NCI-H526 treated with DMSO at 0.1 percent for 48 hours (cell line): ENCODE measurements around the gene PPP1R26.
"Not testable (repeated sequence)": the region's sequence is repeated elsewhere in the genome, so short reads cannot be mapped to it uniquely, and the experiment has no call there.

Experiments
- DNase-seq: peaks from one replicate; lab custom pipeline; 2025; lab: John Stamatoyannopoulos, UW

Gene PPP1R26, protein sequence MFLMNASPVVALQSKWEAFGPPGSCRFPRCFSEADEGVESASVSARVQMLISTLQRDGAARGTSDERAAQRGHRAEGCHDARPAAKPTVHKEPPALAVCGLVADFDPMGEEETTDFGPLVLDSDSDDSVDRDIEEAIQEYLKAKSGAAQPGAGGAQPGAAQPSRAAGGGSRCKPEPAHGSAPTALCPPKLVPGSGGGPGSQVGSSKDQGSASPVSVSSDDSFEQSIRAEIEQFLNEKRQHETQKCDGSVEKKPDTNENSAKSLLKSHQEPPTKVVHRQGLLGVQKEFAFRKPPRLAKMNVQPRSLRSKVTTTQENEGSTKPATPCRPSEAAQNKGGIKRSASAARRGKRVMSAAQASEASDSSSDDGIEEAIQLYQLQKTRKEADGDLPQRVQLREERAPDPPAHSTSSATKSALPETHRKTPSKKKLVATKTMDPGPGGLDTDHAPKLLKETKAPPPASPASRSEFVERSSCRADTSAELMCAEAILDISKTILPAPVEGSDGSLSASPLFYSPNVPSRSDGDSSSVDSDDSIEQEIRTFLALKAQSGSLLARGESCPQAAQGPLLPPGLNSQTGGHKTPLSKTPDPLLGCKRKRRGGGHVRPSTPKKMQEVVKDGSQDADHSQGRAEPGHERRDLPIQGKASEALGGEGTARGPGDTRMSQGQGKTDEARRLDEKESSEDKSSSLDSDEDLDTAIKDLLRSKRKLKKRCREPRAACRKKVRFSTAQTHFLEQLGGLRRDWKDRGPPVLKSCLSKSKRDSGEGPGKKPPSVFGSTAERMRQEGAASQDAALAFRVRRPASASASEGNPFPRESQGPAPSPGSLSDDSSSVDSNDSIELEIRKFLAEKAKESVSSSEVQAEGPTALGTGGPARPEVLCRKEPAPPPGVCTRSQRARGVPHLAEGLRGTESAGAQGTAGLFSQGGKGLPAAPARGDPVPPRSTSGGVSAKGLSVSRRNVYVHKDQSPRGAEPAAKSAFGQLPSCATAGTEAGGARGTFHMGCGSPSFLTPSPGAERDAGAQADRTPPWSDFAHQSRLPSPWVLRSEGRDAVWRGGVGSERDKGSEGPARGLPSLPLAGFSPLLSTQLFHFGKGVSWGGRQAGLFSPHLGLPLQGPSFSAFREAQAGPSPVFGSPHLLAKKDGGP (N-terminal part only)

DNA sequence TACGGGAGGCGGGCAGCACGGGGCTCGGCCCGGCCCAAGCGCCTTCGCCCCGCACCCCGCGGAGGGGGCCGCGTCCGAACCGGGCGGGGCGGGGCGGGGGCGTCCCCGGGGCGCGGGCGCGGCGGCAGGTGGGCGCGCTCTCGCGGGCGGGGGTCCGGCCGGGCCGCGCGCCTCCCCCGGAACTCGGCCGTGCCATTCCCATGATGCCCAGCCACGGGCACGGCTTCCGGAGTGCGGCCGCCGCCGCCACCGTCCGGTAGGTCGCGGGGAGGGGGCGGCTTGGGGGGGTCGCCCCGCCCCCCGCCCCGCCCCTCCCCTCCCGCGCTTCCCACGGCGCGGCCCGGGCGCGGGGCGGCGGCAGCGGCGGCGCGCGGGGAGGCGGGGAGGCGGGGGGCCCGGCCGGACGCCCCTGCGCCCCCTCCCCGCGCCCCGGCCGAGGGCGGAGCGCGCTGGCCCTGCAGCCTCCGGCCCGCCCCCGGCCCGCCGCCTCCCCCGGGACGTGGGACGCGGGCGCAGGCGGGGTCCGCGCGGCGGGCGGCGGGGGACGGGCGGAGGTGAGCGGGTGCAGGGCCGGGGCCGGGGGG is at the start of gene PPP1R26:
Gene PPP1R26 (plus strand): TSS at position 314 of the 584 bp plus-strand sequence. CDS start 4,729 bp downstream, outside the sequence.
- DNase-seq: no peak

- no peak for DNase-seq
These were observed 42.3 kb upstream of the PPP1R26 start for GRCh38 chr9:135437259-135437658.

DNA sequence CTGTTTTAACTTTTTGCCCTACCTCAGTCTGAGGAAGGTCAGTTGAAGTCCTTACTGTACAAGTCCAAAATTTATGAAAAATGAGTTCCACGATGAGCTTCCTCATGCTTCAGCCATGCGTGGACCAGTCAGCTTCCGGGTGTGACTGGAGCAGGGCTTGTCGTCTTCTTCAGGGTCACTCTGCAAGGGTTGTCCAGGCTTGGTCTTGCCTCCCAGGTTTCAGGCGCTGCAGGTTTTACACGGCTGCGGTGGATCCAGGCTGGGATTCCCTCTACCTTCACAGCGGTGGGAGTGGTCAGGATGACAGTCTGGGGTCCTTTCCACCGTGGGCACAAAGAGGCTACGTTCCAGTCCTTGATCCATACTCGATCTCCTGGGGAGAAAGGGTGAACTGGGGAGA is 41.9 kb upstream of the PPP1R26 start:
- DNase-seq: not testable (repeated sequence)

GRCh38 chr9:135438581-135439232 is 40.9 kb upstream of the PPP1R26 start:
- not testable (repeated sequence) for DNase-seq

DNA sequence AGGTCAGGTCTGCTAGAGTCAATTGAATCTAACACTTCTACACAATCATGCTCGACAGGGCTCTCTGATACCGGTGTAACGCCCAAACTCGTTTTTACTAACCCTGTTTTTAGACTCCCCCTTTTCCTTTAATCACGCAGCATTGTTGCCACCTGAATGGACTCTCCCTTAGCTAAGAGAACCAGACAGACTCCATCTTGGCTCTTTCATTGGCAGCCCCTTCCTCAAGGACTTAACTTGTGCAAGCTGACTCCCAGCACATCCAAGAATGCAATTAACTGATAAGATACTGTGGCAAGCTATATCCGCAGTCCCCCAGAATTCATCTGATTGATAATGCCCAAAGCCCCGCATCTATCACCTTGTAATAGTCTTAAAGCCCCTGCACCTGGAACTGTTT is 40.1 kb upstream of the PPP1R26 start:
- DNase-seq: not testable (repeated sequence)

DNA sequence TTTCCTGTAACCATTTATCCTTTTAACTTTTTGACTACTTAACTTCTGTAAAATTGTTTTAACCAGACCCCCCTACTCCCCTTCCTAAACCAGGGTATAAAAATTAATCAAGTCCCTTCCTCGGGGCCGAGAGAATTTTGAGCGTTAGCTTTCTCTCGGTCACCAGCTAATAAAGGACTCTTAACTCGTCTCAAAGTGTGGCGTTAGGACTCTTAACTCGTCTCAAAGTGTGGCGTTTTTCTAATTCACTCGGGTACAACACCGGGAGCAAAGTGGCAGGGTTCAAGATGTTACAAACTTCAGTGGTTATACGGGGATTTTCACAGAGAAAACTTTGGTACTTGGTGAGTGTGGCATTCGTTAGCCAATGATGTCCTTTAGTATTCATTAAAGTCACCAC is 39.7 kb upstream of the PPP1R26 start:
- no peak for DNase-seq

DNA sequence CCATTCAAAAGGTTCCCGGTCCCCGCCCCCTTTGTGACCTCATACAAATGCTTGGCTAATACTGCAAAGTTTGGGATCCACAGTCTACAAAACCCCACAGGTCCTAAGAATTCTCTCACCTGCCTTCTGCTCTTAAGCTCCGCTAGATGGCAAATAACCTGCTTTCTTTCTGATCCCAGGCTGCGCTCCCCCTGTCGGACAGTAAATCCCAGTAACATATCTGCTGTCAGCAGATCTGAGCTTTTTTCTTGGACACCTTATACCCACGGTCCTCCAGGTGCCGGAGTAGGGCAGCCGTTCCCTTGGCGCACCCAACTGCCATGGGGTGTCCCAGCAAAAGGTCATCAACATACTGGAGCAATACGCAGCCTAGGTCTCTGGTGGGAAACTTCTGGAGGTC is 39.0 kb upstream of the PPP1R26 start:
- no peak for DNase-seq

DNA sequence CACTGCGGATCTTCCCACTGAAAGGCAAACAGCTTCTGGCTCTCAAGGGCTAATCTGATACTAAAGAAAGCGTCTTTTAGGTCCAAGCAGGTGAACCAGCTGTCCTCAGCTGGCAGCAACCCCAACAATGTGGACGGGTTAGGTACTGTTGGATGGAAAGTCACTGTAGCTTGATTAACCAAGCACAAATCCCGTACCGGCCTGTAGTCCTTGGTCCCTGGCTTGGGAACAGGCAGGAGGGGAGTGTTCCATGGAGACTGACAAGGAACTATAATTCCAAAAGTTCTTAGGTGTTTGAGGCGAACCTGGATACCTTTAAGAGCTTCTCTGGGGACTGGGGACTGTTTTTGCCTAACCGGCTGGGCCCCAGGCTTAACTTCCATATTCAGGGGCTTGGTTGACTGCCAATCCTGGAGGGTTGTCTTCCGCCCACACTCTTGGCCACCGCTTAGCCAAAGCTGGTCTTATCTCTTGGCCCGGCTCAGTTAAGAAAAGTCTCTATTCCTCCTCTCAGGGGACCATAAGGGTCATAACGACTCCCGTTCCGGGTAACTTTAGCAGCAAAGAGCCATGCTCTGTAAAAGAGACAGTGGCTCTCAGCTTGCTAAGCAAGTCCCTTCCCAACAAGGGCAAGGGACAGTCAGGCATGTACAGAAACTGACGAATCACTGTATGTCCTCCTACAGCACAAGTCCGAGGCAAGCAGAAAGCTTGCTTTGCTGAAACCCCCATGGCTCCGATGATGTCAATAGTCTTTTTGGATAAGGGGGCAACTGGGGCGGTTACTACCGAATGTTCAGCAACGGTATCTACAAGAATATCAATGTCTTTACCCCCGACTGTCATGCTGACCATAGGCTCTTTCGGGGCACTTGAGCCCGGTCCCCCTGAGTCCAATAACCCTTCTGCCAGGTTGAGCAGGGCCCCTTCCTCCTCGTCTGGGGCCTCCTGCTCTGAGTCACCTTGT is 38.2 kb upstream of the PPP1R26 start:
- not testable (repeated sequence) for DNase-seq

DNA sequence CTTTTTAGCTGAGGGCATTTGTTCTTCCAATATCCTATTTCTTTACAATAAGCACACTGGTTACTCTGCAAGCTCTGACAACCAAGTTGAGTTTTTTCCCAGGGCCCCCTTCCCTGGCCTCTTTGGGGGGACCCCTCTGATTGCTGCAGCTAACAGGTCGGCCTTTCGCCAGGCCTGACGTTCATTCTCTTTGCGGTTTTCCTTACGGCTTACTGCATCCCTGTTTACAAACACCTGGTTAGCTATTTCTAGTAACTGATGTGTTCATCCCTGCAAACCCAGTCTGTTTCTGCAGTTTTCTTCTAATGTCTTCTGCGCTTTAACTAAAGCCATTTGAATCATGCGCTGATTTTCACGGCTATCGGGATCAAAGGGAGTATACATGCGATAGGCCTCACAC is 37.5 kb upstream of the PPP1R26 start:
- no peak for DNase-seq

- DNase-seq: no peak
These were observed 35.7 kb upstream of the PPP1R26 start for GRCh38 chr9:135443797-135444425.

- no peak for DNase-seq
These were observed 32.5 kb upstream of the PPP1R26 start for GRCh38 chr9:135447126-135447525.

- no peak for DNase-seq
These were observed 30.9 kb upstream of the PPP1R26 start for GRCh38 chr9:135448663-135449100.

- not testable (repeated sequence) for DNase-seq
These were observed 30.1 kb upstream of the PPP1R26 start for GRCh38 chr9:135449532-135449931.

DNA sequence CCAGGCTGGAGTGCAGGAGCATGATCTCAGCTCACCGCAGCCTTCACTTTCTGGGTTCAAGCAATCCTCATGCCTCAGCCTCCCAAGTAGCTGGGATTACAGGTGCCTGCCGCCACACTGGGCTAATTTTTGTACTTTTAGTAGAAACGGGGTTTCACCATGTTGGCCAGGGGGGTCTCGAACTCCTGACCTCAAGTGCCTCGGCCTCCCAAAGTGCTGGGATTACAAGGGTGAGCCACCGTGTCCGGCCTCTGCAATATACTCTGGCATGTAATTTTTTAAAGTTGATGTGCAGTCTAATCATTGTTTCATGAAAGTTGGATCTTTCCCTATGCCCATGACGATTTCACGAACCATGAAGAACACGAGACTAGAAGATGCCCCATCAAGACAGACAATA is 28.6 kb upstream of the PPP1R26 start:
- no peak for DNase-seq

GRCh38 chr9:135451909-135452308 is 27.7 kb upstream of the PPP1R26 start:
- DNase-seq: not testable (repeated sequence)

- no peak for DNase-seq
These were observed 24.8 kb upstream of the PPP1R26 start for GRCh38 chr9:135454737-135455136.

- no peak for DNase-seq
These were observed 24.1 kb upstream of the PPP1R26 start for GRCh38 chr9:135455401-135456030.

DNA sequence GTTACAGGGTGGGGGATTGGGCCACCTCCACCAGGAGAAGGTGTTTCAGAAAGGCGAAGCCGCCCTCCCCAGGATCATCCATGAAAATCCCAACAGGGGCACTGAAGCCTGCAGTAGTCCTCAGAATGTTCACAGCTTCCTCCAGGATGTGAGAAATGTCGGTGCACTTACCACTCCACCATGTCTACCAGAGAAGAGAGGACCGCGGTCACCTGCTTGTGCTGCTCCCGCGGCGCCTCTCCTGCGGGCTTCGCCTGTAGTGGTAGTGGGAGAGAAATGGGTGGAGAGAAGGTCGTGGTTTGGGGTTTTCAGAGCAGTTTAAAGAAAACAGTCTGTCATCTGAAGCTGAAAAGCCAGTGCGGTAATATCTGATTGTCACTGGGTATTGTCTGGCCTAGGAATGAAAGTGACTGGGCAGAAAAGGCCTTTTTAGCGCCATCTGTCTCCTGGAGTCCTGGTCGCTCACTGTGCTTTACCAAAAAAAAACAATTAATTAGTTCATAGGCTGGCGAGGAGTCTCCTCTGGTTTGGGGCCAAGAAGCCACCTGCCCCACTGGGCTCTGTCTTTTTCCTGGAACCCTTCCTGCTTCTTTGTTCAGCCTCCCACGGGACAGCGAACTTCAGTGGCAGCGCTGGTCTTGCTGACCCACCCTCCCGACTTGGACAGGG is 23.0 kb upstream of the PPP1R26 start:
- no peak for DNase-seq

DNA sequence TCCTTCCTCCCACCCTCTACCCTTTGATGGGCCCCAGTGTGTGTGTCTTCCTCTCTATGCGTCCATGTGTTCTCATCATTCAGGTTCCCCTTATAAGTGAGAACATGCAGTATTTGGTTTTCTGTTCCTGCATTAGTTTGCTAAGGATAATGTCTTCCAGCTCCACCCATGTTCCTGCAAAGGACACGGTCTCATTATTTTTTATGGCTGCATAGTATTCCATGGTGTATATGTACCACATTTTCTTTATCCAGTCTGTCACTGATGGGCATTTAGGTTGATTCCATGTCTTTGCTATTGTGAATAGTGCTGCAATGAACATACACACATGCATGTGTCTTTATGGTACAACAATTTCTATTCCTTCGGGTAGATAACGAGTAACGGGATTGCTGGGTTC is 21.1 kb upstream of the PPP1R26 start:
- DNase-seq: not testable (repeated sequence)
